K562 (cell line): ENCODE results near the gene IGF2R. TPM values are rescaled to one million over a fixed set of nuclear protein-coding genes. Genes with fewer than 3 reads are reported as not detected.

Experiments used
- ESRRA ChIP-seq: fragments of 450-650 bp; IDR thresholded peaks from 2 replicates; pipeline ENCODE4 v1.6.1; 2014; ENCODE audit warnings: low read depth, mild to moderate bottlenecking, moderate library complexity, borderline replicate concordance
- HDAC6 ChIP-seq: IDR thresholded peaks from 2 replicates; pipeline ENCODE4 v1.6.1; 2012; ENCODE audit warnings: low read depth, mild to moderate bottlenecking, control low read depth, inconsistent platforms, low read length, moderate library complexity
- HNRNPH1 ChIP-seq: fragments of 200-400 bp; formaldehyde crosslinking; optimal IDR thresholded peaks from 2 replicates; pipeline ENCODE3; 2017; ENCODE audit warnings: low read depth, mild to moderate bottlenecking, low read length, moderate library complexity
- JUNB ChIP-seq: fragments of 450-650 bp; formaldehyde crosslinking; conservative IDR thresholded peaks from 2 replicates; pipeline ENCODE4 v1.4.0; 2020; ENCODE audit warnings: mild to moderate bottlenecking
- MYC ChIP-seq, 2 experiments: fragments of 250-450 bp in 1 of 2; sonication (Bioruptor Pico) in 1 of 2; IDR thresholded peaks; 2 replicates each; pipeline versions ENCODE4 v1.5.1 to v1.6.1; 2012 to 2021; ENCODE audit warnings: low read depth in 2 of 2, borderline replicate concordance in 1 of 2, improper control_type of control experiment in 1 of 2, low read length in 1 of 2, mild to moderate bottlenecking in 1 of 2, moderate library complexity in 1 of 2
- NCOA2 ChIP-seq, 2 experiments: fragments of 450-650 bp; IDR thresholded peaks; 2 replicates each; pipeline ENCODE4 v1.6.1; 2018; ENCODE audit warnings: mild to moderate bottlenecking in 2 of 2, moderate library complexity in 1 of 2; ENCODE audit not compliant: partially characterized antibody in 2 of 2
- NCOA4 ChIP-seq: fragments of 450-650 bp; IDR thresholded peaks from 2 replicates; pipeline ENCODE4 v1.6.1; 2018; ENCODE audit warnings: mild to moderate bottlenecking; ENCODE audit not compliant: partially characterized antibody
- PYGO2 ChIP-seq: fragments of 450-650 bp; IDR thresholded peaks from 2 replicates; pipeline ENCODE4 v1.6.1; 2016; ENCODE audit warnings: mild to moderate bottlenecking, missing genetic modification characterization, moderate library complexity, missing compliant biosample characterization
- ZFP30 ChIP-seq: fragments of 250-450 bp; sonication (Bioruptor Pico); IDR thresholded peaks from 2 replicates; pipeline ENCODE4 v1.8.0; 2022; ENCODE audit warnings: moderate library complexity, mild to moderate bottlenecking, inconsistent platforms, borderline replicate concordance
- polyA plus RNA-seq, 8 experiments: library from polyadenylated mRNA; depleted of rRNA in 4 of 8; stranded (reverse) in 5 of 8; unstranded in 3 of 8; fragments of >200 nt; fragmentation: Nextera tagmentation in 2 of 8; fragmentation: Illumina TruSeq in 1 of 8; extraction: Ambion mirVana in 2 of 8; extraction: Trizol in 1 of 8; gene quantifications; 2 replicates each; pipeline versions ENCODE4 v1.2.1 to v1.2.3, GENCODE V29; 2011 to 2014; ENCODE audit warnings: inconsistent platforms in 1 of 8, missing spikeins in 1 of 8
- total RNA-seq, 7 experiments: library from RNA; depleted of rRNA in 6 of 7; stranded (reverse); fragments of >200 nt in 6 of 7; fragmentation: Illumina TruSeq in 2 of 7; extraction: Trizol in 2 of 7; gene quantifications; 2 replicates each; pipeline versions ENCODE4 v1.2.1 to v1.2.3, GENCODE V29; 2011 to 2021; ENCODE audit warnings: low replicate concordance in 1 of 7
- TF ChIP-seq, protein P1 (sequence below): sonication (generic); formaldehyde crosslinking; IDR thresholded peaks from 2 replicates; pipeline ENCODE4 v1.8.1; 2023; ENCODE audit warnings: mild to moderate bottlenecking, missing genetic modification reagents, moderate library complexity
- TF ChIP-seq, protein P2 (sequence below): sonication (generic); formaldehyde crosslinking; IDR thresholded peaks from 2 replicates; pipeline ENCODE4 v1.8.0; 2023; ENCODE audit warnings: mild to moderate bottlenecking, missing genetic modification reagents
- TF ChIP-seq, protein P3 (sequence below): fragments of 250-450 bp; sonication (Bioruptor Pico); IDR thresholded peaks from 2 replicates; pipeline ENCODE4 v1.4.0; 2020
- TF ChIP-seq, protein P4 (sequence below): fragments of 250-450 bp; sonication (Bioruptor Pico); IDR thresholded peaks from 2 replicates; pipeline ENCODE4 v1.8.0; 2021; ENCODE audit warnings: mild to moderate bottlenecking, moderate library complexity

Gene IGF2R
- total and polyA plus RNA-seq, 9 of the 15 experiments (the other 6 are each of a cell fraction or from before 2014, with no cell fraction given): 3.5 to 92.3 (median 34.5) TPM

DNA sequence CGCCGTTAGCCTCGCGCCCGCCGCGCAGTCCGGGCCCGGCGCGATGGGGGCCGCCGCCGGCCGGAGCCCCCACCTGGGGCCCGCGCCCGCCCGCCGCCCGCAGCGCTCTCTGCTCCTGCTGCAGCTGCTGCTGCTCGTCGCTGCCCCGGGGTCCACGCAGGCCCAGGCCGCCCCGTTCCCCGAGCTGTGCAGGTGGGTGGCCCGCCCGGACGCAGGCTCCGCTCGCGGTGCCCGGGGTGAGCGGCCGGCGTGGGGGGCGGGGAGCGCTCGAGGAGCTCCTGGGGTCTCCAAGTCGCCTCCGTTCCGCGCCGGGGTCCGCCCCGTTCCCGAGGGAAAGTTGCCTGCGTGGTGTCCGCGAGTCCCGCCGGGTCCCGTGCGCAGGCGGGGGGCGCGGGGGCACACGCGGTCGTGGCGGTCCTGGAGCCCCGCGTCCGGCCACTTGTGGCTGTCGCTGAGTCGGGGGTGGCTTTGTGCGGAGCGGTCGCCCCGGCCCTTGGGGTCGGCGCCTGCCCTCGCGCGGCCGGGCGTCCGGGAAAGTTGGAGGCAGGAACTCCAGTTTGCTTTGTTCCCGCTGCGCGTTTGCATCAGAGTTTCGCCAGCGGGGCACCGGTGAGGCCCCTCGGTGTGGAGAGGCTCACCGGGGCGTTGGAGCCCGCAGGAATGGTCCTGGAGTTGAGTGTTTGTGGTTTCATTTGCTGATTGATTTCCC is 476 bp downstream of the IGF2R start (continued):
- TF ChIP-seq ESRRA (0 out of 2 replicates have a peak, but pooled peaks have one; percentile 11), MYC (IDR thresholded peaks at IDR 0.05; ENCODE audit: low read depth, low read length) (no peak), MYC (CRISPR knock-in tag; IDR thresholded peaks at IDR 0.05; ENCODE audit: borderline replicate concordance, low read depth) (no peak), PYGO2 (no peak), HNRNPH1 (no peak), NCOA4 (no peak), HDAC6 (no peak), ZFP30 (CRISPR knock-in tag) (no peak), NCOA2 (IDR thresholded peaks at IDR 0.05; ENCODE audit: partially characterized antibody in 2 of 2) (no peak), JUNB (CRISPR knock-in tag) (no peak)
- TF ChIP-seq, protein P1, sequence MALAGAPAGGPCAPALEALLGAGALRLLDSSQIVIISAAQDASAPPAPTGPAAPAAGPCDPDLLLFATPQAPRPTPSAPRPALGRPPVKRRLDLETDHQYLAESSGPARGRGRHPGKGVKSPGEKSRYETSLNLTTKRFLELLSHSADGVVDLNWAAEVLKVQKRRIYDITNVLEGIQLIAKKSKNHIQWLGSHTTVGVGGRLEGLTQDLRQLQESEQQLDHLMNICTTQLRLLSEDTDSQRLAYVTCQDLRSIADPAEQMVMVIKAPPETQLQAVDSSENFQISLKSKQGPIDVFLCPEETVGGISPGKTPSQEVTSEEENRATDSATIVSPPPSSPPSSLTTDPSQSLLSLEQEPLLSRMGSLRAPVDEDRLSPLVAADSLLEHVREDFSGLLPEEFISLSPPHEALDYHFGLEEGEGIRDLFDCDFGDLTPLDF (CRISPR knock-in tag): peak; percentile 39; the same call in 1 of the 2 replicates
- TF ChIP-seq, protein P2, sequence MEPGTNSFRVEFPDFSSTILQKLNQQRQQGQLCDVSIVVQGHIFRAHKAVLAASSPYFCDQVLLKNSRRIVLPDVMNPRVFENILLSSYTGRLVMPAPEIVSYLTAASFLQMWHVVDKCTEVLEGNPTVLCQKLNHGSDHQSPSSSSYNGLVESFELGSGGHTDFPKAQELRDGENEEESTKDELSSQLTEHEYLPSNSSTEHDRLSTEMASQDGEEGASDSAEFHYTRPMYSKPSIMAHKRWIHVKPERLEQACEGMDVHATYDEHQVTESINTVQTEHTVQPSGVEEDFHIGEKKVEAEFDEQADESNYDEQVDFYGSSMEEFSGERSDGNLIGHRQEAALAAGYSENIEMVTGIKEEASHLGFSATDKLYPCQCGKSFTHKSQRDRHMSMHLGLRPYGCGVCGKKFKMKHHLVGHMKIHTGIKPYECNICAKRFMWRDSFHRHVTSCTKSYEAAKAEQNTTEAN (CRISPR knock-in tag): no peak
- TF ChIP-seq, protein P3, sequence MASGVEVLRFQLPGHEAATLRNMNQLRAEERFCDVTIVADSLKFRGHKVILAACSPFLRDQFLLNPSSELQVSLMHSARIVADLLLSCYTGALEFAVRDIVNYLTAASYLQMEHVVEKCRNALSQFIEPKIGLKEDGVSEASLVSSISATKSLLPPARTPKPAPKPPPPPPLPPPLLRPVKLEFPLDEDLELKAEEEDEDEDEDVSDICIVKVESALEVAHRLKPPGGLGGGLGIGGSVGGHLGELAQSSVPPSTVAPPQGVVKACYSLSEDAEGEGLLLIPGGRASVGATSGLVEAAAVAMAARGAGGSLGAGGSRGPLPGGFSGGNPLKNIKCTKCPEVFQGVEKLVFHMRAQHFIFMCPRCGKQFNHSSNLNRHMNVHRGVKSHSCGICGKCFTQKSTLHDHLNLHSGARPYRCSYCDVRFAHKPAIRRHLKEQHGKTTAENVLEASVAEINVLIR (CRISPR knock-in tag): no peak
- TF ChIP-seq, protein P4, sequence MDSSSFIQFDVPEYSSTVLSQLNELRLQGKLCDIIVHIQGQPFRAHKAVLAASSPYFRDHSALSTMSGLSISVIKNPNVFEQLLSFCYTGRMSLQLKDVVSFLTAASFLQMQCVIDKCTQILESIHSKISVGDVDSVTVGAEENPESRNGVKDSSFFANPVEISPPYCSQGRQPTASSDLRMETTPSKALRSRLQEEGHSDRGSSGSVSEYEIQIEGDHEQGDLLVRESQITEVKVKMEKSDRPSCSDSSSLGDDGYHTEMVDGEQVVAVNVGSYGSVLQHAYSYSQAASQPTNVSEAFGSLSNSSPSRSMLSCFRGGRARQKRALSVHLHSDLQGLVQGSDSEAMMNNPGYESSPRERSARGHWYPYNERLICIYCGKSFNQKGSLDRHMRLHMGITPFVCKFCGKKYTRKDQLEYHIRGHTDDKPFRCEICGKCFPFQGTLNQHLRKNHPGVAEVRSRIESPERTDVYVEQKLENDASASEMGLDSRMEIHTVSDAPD: no peak
